Right atrium auricular region (tissue), 2 donors: ENCODE data around the gene CES2. TPM values are rescaled to one million over a fixed set of nuclear protein-coding genes. Genes with fewer than 3 reads are reported as not detected.
A peak's percentile ranks its signal among the peaks of the same experiment; 100 is the strongest.

ENCODE experiments used
- DNase-seq: peaks from one replicate; pipeline ENCODE4 v3.0.0-alpha.2; 2019; ENCODE audit warnings: low spot score
- H3K27ac ChIP-seq, 2 donors: fragments of 200-600 bp; sonication (generic); 1 replicate in 1 of 2; 2 replicates in 1 of 2; pipeline ENCODE4 v1.5.1; 2016 to 2019
- H3K27me3 ChIP-seq, 2 donors: fragments of 200-600 bp; sonication (generic); one replicate each; pipeline versions ENCODE4 v1.5.1 to v1.6.0; 2017 to 2019
- H3K36me3 ChIP-seq: fragments of 200-600 bp; sonication (generic); one replicate; pipeline ENCODE4 v1.5.1; 2016
- H3K4me1 ChIP-seq, 2 donors: fragments of 200-600 bp; sonication (generic); one replicate each; pipeline versions ENCODE4 v1.5.1 to v1.6.0; 2017 to 2019
- H3K4me3 ChIP-seq, 2 donors: fragments of 200-600 bp; sonication (generic); 1 replicate in 1 of 2; 2 replicates in 1 of 2; pipeline ENCODE4 v1.5.1; 2017 to 2019; ENCODE audit warnings: mild to moderate bottlenecking in 1 of 2, moderate library complexity in 1 of 2
- H3K9me3 ChIP-seq, 2 donors: fragments of 200-600 bp; sonication (generic); one replicate each; pipeline ENCODE4 v1.5.1; 2019
- total RNA-seq, 2 donors: library from RNA; depleted of rRNA; stranded (reverse); fragments of >200 nt; gene quantifications; one replicate each; pipeline ENCODE4 v1.1.0, GENCODE V29; 2016
- TF ChIP-seq, protein P1 (sequence below), 2 donors: fragments of 200-600 bp; sonication (generic); IDR thresholded peaks; one replicate each; pipeline ENCODE4 v1.5.1; 2019; ENCODE audit warnings: antibody characterized with exemption in 2 of 2

CES2 gene
- total RNA-seq, 2 donors from 2014 or later = 33.1 to 51.4 TPM

DNA sequence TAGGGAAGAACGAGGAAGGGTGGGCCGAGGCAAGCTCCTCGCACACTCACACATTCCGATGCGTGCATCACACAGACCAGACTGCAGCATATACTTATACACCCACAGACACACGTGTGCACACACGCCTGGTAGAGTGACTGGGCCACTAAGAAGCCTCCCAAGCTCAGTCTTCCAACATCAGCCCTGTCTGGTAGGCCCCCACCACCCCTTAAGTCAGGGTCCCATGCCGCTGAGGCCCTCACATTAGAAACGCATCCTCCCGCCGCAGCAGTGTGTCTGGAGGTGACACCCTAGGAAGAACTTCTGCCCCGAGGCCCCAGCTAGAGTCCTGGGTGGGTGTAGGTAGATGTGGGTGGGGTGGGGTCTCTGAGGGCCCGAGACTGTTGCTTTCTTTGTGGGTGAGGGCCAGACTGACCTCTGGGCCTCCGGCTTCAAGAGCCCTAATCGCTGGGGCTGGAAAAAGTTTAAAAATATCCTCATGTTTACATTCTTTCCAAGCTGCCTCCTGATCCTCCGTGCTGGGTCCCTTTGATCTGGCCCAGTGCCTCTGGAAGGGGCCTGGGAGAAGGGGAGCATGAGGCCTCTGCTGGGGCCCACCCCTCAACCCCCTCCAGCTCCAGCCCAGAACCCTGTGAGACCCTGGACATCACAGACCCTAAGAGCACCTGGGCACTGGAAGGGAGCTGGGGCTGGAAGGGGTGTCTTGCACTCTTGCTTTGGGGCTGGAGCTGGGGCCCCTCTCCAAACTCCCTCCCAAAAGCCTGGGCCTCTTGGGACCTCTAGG is 30.3 kb upstream of the CES2 start:
- H3K36me3 ChIP-seq = no peaks in the 10 kb centered on the region
- H3K27me3 ChIP-seq = no peaks in the 10 kb centered on the region
- DNase-seq = no peak
- H3K4me1 ChIP-seq = peaks cover 0 to 72% of the 10 kb centered on the region in 2 donors
- TF ChIP-seq, protein P1, sequence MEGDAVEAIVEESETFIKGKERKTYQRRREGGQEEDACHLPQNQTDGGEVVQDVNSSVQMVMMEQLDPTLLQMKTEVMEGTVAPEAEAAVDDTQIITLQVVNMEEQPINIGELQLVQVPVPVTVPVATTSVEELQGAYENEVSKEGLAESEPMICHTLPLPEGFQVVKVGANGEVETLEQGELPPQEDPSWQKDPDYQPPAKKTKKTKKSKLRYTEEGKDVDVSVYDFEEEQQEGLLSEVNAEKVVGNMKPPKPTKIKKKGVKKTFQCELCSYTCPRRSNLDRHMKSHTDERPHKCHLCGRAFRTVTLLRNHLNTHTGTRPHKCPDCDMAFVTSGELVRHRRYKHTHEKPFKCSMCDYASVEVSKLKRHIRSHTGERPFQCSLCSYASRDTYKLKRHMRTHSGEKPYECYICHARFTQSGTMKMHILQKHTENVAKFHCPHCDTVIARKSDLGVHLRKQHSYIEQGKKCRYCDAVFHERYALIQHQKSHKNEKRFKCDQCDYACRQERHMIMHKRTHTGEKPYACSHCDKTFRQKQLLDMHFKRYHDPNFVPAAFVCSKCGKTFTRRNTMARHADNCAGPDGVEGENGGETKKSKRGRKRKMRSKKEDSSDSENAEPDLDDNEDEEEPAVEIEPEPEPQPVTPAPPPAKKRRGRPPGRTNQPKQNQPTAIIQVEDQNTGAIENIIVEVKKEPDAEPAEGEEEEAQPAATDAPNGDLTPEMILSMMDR (IDR thresholded peaks at IDR 0.05) = no peak
- H3K27ac ChIP-seq = peak overlapping the region; percentile 90 to 96
- peak overlapping the region; percentile 26 to 42 for H3K4me3 ChIP-seq
- H3K9me3 ChIP-seq = no peaks in the 10 kb centered on the region

DNA sequence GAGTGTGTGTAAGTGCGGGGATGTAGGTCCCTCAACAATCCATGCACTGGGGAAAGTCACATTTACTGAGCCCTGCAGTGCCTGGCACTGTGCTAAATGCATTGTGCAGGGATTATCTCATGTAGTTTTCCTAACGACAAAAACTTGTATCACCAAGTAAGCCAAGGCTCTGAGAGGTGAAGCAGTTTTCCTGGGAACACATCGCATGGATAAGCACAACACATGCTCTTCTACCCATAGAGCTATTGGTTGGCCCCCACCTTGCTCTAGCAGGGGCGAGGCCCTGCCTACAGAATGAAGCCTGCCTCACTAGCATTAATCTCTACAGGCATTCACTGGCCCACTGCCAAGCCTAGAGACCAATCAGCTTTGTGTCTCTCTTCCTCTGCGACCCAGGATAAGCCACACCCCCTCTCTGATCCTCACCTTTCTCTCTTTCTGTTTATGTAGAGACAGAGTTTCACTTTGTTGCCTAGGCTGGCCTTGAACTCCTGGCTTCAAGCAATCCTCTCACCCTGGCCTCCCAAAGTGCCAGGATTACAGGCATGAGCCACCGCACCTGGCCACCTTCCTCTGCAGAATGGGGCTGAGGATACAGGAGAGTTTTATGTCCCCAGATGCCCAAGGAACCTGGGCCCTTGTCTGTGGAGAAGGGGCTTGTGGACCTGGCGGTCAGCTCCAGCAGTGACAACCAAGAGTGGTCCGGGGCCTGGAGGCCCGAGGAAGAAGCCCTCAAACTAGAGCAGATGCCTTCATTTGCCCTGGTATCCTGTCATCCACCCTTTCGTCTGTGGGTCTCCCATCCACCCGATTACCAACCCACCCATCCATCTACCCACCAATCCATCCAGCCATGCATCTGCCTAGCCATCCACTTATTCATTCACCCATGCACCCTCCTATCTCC is 29.4 kb upstream of the CES2 start:
- H3K27ac ChIP-seq = peak overlapping the region; percentile 90 to 96
- DNase-seq = no peak
- TF ChIP-seq, protein P1 (IDR thresholded peaks at IDR 0.05) = no peak
- no peaks in the 10 kb centered on the region for H3K27me3 ChIP-seq
- H3K36me3 ChIP-seq = no peaks in the 10 kb centered on the region
- peaks cover 0 to 67% of the 10 kb centered on the region in 2 donors for H3K4me1 ChIP-seq
- no peak overlapping the region for H3K4me3 ChIP-seq
- H3K9me3 ChIP-seq = no peaks in the 10 kb centered on the region

DNA sequence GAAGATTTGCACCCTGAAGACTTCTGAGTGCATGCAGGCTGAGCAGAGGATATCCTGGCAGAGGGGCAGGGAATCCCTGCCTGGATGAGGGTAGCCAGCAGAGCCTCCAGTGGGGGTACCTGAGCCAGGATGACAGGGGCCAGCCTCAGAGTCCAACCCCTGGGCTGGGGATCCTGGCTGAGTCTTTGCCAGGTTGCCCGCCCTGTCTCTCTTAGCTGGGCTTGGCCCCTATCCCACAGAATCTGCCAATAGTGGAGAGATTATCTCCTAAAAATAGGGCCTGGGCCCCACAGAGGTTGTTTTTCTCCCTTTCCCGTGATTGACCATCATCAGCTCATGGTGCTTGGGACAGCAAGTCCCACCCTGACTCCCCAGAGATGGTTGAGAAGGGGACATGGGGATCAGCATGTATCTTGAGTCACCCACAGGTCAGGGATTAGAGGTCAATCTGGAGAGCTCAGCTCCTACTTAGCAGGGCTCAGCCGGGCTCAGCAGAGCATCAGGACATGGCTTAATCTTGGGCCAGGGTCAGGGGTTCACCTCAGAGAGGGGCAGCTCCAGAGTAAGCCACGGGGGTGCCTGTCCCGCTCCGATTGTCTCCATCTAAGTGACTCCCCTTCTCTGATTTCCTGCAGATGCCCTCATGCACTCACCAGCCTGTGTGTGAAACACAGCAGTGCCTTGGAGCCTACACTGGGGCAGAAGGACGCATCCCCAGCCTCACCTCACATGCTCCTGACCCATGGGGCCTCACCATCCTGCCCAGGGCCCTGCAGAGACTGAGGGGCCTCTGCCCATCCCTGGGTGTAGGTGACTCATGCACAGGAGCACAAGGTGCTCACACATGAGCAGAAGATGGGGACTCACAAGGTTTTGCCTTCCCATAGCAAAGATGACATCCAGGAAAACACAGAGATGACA is 28.1 kb upstream of the CES2 start:
- no peak for DNase-seq
- Histone ChIP-seq H3K4me1 (peaks cover 0 to 59% of the 10 kb centered on the region in 2 donors), H3K36me3 (no peaks in the 10 kb centered on the region), H3K4me3 (no peak overlapping the region), H3K27me3 (no peaks in the 10 kb centered on the region), H3K27ac (peak overlapping the region; percentile 90 to 96), H3K9me3 (no peaks in the 10 kb centered on the region)
- TF ChIP-seq, protein P1 (IDR thresholded peaks at IDR 0.05) = no peak

DNA sequence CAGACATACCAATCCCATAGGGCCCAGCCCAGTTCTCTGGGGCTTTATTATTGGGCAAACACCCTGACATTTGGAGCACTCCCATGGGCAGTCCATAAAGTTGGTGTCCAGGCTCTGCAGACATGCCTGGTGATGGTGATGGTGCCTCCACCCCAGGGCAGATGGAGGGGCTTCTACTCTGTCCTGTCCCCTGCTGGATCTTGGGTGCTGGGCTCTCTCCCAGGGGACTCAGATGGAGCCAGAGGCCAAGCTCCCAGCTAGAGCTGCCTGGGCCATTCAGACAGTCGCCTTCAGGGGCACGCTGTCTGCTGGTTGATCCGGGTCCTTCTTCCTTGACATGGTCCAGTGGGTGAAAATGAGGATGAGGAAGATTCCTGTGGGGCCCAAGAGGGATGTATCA is 27.2 kb upstream of the CES2 start:
- H3K36me3 ChIP-seq = no peaks in the 10 kb centered on the region
- DNase-seq = no peak
- H3K27ac ChIP-seq = peak overlapping the region in 1 of 2 donors; percentile 96
- TF ChIP-seq, protein P1 (IDR thresholded peaks at IDR 0.05) = no peak
- peaks cover 0 to 52% of the 10 kb centered on the region in 2 donors for H3K4me1 ChIP-seq
- H3K27me3 ChIP-seq = no peaks in the 10 kb centered on the region
- no peak overlapping the region for H3K4me3 ChIP-seq
- no peaks in the 10 kb centered on the region for H3K9me3 ChIP-seq
